ENCODE data around the gene TRIM65. TPM values are rescaled to one million over a fixed set of nuclear protein-coding genes. Genes with fewer than 3 reads are reported as not detected.

Gene TRIM65
- total RNA-seq, 1 donor from 2014 or later: 10.2 TPM

DNA sequence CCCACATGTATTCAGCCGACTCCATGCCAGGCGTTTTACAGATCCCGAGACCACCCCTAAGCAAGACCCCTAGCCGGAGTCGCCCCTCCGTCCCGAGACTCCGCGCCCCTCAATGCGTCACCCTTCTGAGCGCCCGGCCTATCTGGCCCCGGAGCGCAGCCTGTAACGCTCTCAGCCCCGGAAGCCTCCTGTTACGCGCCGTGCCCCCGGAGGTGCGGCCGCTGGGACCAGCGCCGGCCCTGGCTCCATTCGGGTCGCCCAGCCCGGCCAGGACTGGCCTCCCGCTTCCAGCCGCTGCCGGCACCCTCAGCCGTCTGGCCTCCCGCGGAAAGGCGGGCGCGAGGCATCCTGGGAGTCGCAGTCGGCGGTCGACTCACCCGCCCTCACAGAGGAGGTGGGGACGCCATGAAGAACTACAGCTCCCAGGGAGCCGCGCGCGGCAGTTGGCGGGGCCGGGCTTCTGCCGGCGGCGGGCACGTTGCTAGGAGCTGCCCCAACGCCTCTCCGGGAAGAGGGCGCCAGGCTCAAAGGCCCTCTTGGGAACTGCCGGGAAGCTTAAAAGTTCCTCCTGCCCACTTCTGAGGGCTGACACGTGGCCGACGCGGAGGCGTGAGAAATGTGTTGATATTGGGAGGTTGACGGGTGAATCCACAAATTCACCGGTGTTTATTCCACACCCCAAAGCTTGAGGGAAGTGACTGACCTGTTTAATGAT lies 44.1 kb upstream of the TRIM65 start, which contains the start of gene FBF1:
Gene FBF1, minus strand, starts transcription at position 316 of the 715 bp plus-strand sequence. CDS start 2,893 bp downstream, outside the sequence.
- Histone ChIP-seq H3K9me3 (replicated peaks) (no peaks in the 10 kb centered on the region), H3K27ac (replicated peaks) (peak within 1 kb of the TSS; percentile 80), H3K27me3 (ENCODE audit: low read depth) (no peaks in the 10 kb centered on the region), H3K4me1 (peaks cover 15% of the 10 kb centered on the region), H3K36me3 (peaks cover 25% of the 10 kb centered on the region), H3K4me3 (peak within 1 kb of the TSS; percentile 80)
- no peak for TF ChIP-seq CTCF (IDR thresholded peaks at IDR 0.05; ENCODE audit: borderline replicate concordance)
- intact Hi-C loops (cut with micrococcal nuclease): no loop called here
- DNase-seq: peak; percentile 94

GRCh38 chr17:75937652-75938051 lies 40.9 kb upstream of the TRIM65 start:
- Histone ChIP-seq H3K4me3 (no peak overlapping the region), H3K4me1 (peaks cover 15% of the 10 kb centered on the region), H3K27me3 (ENCODE audit: low read depth) (no peaks in the 10 kb centered on the region), H3K9me3 (replicated peaks) (no peaks in the 10 kb centered on the region), H3K36me3 (peaks cover 2% of the 10 kb centered on the region), H3K27ac (replicated peaks) (no peak overlapping the region)
- TF ChIP-seq CTCF (IDR thresholded peaks at IDR 0.05; ENCODE audit: borderline replicate concordance): no peak
- no peak for DNase-seq
- intact Hi-C loops (cut with micrococcal nuclease): no loop called here

- TF ChIP-seq CTCF (IDR thresholded peaks at IDR 0.05; ENCODE audit: borderline replicate concordance): no peak
These were observed 37.1 kb upstream of the TRIM65 start for GRCh38 chr17:75933808-75934207.

GRCh38 chr17:75932852-75933251 lies 36.1 kb upstream of the TRIM65 start:
- no peaks in the 10 kb centered on the region for H3K4me1 ChIP-seq
- no peak for DNase-seq
- H3K9me3 ChIP-seq (replicated peaks): no peaks in the 10 kb centered on the region
- no peaks in the 10 kb centered on the region for H3K27me3 ChIP-seq (ENCODE audit: low read depth)
- TF ChIP-seq CTCF (IDR thresholded peaks at IDR 0.05; ENCODE audit: borderline replicate concordance): no peak
- no peaks in the 10 kb centered on the region for H3K36me3 ChIP-seq
- intact Hi-C loops (cut with micrococcal nuclease): no loop called here
- no peak overlapping the region for H3K4me3 ChIP-seq
- H3K27ac ChIP-seq (replicated peaks): no peak overlapping the region

More at GRCh38 chr17:75933808-75934207, 37.1 kb upstream of the TRIM65 start:
- H3K27me3 ChIP-seq (ENCODE audit: low read depth): no peaks in the 10 kb centered on the region
- DNase-seq: no peak
- H3K27ac ChIP-seq (replicated peaks): no peak overlapping the region
- H3K9me3 ChIP-seq (replicated peaks): no peaks in the 10 kb centered on the region
- no peaks in the 10 kb centered on the region for H3K36me3 ChIP-seq
- H3K4me1 ChIP-seq: no peaks in the 10 kb centered on the region
- H3K4me3 ChIP-seq: no peak overlapping the region
- intact Hi-C loops (cut with micrococcal nuclease): no loop called here

- intact Hi-C loops (cut with micrococcal nuclease): no loop called here
- Histone ChIP-seq H3K27me3 (ENCODE audit: low read depth) (no peaks in the 10 kb centered on the region), H3K27ac (replicated peaks) (no peak overlapping the region), H3K9me3 (replicated peaks) (no peaks in the 10 kb centered on the region), H3K36me3 (peaks cover 5% of the 10 kb centered on the region), H3K4me3 (no peak overlapping the region), H3K4me1 (peaks cover 4% of the 10 kb centered on the region)
- no peak for TF ChIP-seq CTCF (IDR thresholded peaks at IDR 0.05; ENCODE audit: borderline replicate concordance)
- no peak for DNase-seq
These were observed 34.3 kb upstream of the TRIM65 start for GRCh38 chr17:75931062-75931461.

Data from left ventricle myocardium inferior (tissue), 1 donor.